SK-N-SH treated with all-trans-retinoic acid at 6 μM for 48 hours (cell line): ENCODE measurements around the gene EBF4.

Source experiments
- ATAC-seq: fragments of 200-7000 bp; cut with Tn5 transposase; 3 replicates; pipeline ENCODE4 v1.9.1; 2020; ENCODE audit warnings: mild to moderate bottlenecking, moderate library complexity
- ARNTL ChIP-seq: fragments of 450-650 bp; formaldehyde crosslinking; IDR thresholded peaks from 2 replicates; pipeline ENCODE4 v1.5.0; 2020; ENCODE audit warnings: low read depth, mild to moderate bottlenecking, moderate library complexity, borderline replicate concordance
- BACH2 ChIP-seq: fragments of 250-450 bp; sonication (Bioruptor Pico); IDR thresholded peaks from 2 replicates; pipeline ENCODE4 v1.9.0; 2021; ENCODE audit warnings: mild to moderate bottlenecking, borderline replicate concordance
- CREB5 ChIP-seq: fragments of 250-450 bp; sonication (Bioruptor Pico); IDR thresholded peaks from 2 replicates; pipeline ENCODE4 v1.5.1; 2020; ENCODE audit warnings: low read depth, mild to moderate bottlenecking, moderate library complexity
- CSDC2 ChIP-seq: fragments of 250-450 bp; sonication (Bioruptor Pico); IDR thresholded peaks from 2 replicates; pipeline ENCODE4 v1.5.0; 2020; ENCODE audit warnings: mild to moderate bottlenecking, moderate library complexity
- CSRNP3 ChIP-seq: fragments of 250-450 bp; sonication (Bioruptor Pico); IDR thresholded peaks from 2 replicates; pipeline ENCODE4 v1.5.1; 2021; ENCODE audit warnings: mild to moderate bottlenecking, moderate library complexity
- ESRRG ChIP-seq: fragments of 250-450 bp; sonication (Bioruptor Pico); IDR thresholded peaks from 2 replicates; pipeline ENCODE4 v1.6.1; 2021; ENCODE audit warnings: mild to moderate bottlenecking
- ISL1 ChIP-seq: fragments of 250-450 bp; sonication (Bioruptor Pico); IDR thresholded peaks from 2 replicates; pipeline ENCODE4 v2.1.2; 2022; ENCODE audit warnings: mild to moderate bottlenecking, moderate library complexity
- OSR1 ChIP-seq: fragments of 250-450 bp; sonication (Bioruptor Pico); IDR thresholded peaks from 2 replicates; pipeline ENCODE4 v1.8.0; 2022; ENCODE audit warnings: moderate library complexity, mild to moderate bottlenecking, inconsistent platforms
- PATZ1 ChIP-seq: fragments of 250-450 bp; sonication (Bioruptor Pico); IDR thresholded peaks from 2 replicates; pipeline ENCODE4 v1.8.0; 2020; ENCODE audit warnings: mild to moderate bottlenecking, moderate library complexity, borderline replicate concordance
- POU6F1 ChIP-seq: fragments of 250-450 bp; sonication (Bioruptor Pico); IDR thresholded peaks from 2 replicates; pipeline ENCODE4 v1.8.0; 2021; ENCODE audit warnings: low read depth, mild to moderate bottlenecking, moderate library complexity, borderline replicate concordance
- PPARA ChIP-seq: fragments of 250-450 bp; sonication (Bioruptor Pico); IDR thresholded peaks from 2 replicates; pipeline ENCODE4 v1.5.0; 2020; ENCODE audit warnings: mild to moderate bottlenecking, borderline replicate concordance
- RARB ChIP-seq: fragments of 250-450 bp; sonication (Bioruptor Pico); IDR thresholded peaks from 2 replicates; pipeline ENCODE4 v1.8.0; 2021; ENCODE audit warnings: mild to moderate bottlenecking, moderate library complexity
- SNAI2 ChIP-seq: fragments of 250-450 bp; sonication (Bioruptor Pico); IDR thresholded peaks from 2 replicates; pipeline ENCODE4 v1.5.0; 2020; ENCODE audit warnings: mild to moderate bottlenecking, moderate library complexity
- TCF4 ChIP-seq: fragments of 250-450 bp; sonication (Bioruptor Pico); IDR thresholded peaks from 2 replicates; pipeline ENCODE4 v1.8.0; 2021; ENCODE audit warnings: mild to moderate bottlenecking, moderate library complexity, borderline replicate concordance
- TOX ChIP-seq: fragments of 250-450 bp; sonication (Bioruptor Pico); IDR thresholded peaks from 2 replicates; pipeline ENCODE4 v1.8.0; 2021; ENCODE audit warnings: mild to moderate bottlenecking, moderate library complexity, borderline replicate concordance
- TSHZ2 ChIP-seq: fragments of 250-450 bp; sonication (Bioruptor Pico); IDR thresholded peaks from 2 replicates; pipeline ENCODE4 v1.5.0; 2020; ENCODE audit warnings: mild to moderate bottlenecking, moderate library complexity
- ZC3H10 ChIP-seq: fragments of 250-450 bp; sonication (Bioruptor Pico); IDR thresholded peaks from 2 replicates; pipeline ENCODE4 v1.5.1; 2021; ENCODE audit warnings: mild to moderate bottlenecking, moderate library complexity
- ZFP3 ChIP-seq: fragments of 250-450 bp; sonication (Bioruptor Pico); IDR thresholded peaks from 2 replicates; pipeline ENCODE4 v1.5.0; 2020; ENCODE audit warnings: mild to moderate bottlenecking, moderate library complexity
- ZFP30 ChIP-seq: fragments of 450-650 bp; formaldehyde crosslinking; IDR thresholded peaks from 2 replicates; pipeline ENCODE4 v1.5.0; 2022; ENCODE audit warnings: mild to moderate bottlenecking, moderate library complexity
- ZNF565 ChIP-seq: fragments of 450-650 bp; formaldehyde crosslinking; conservative IDR thresholded peaks from 2 replicates; pipeline ENCODE4 v1.5.0; 2020; ENCODE audit warnings: low read depth, mild to moderate bottlenecking, moderate library complexity
- ZNF70 ChIP-seq: fragments of 450-650 bp; formaldehyde crosslinking; IDR thresholded peaks from 2 replicates; pipeline ENCODE4 v1.5.0; 2020; ENCODE audit warnings: mild to moderate bottlenecking, moderate library complexity
- ZNF8 ChIP-seq: fragments of 450-650 bp; formaldehyde crosslinking; IDR thresholded peaks from 2 replicates; pipeline ENCODE4 v1.5.0; 2020; ENCODE audit warnings: mild to moderate bottlenecking, moderate library complexity

Gene EBF4

GRCh38 chr20:2778602-2779321 is 86.2 kb downstream of the EBF4 start:
- no peak for TF ChIP-seq ZNF8 (CRISPR knock-in tag)
- no peak for ATAC-seq

- ATAC-seq: no peak
- TF ChIP-seq ISL1 (CRISPR knock-in tag): no peak
- no peak for TF ChIP-seq TSHZ2 (CRISPR knock-in tag)
- no peak for TF ChIP-seq POU6F1 (CRISPR knock-in tag)
- no peak for TF ChIP-seq ESRRG (CRISPR knock-in tag)
- no peak for TF ChIP-seq PATZ1 (CRISPR knock-in tag)
- TF ChIP-seq CREB5: no peak
- TF ChIP-seq PPARA: no peak
- TF ChIP-seq BACH2 (CRISPR knock-in tag): no peak
- no peak for TF ChIP-seq ZFP30
- TF ChIP-seq ARNTL: no peak
- no peak for TF ChIP-seq TCF4
- no peak for TF ChIP-seq ZNF70
- TF ChIP-seq CSDC2 (CRISPR knock-in tag): no peak
- no peak for TF ChIP-seq SNAI2 (CRISPR knock-in tag)
- no peak for TF ChIP-seq ZFP3 (CRISPR knock-in tag)
- no peak for TF ChIP-seq CSRNP3 (CRISPR knock-in tag)
- no peak for TF ChIP-seq ZNF565 (CRISPR knock-in tag)
- TF ChIP-seq, all 23 proteins: peak for 0
These were observed 88.4 kb downstream of the EBF4 start for GRCh38 chr20:2780948-2781347.

- no peak for ATAC-seq
- no peak for TF ChIP-seq TSHZ2 (CRISPR knock-in tag)
- TF ChIP-seq CSRNP3 (CRISPR knock-in tag): no peak
- no peak for TF ChIP-seq RARB (CRISPR knock-in tag)
- TF ChIP-seq ESRRG (CRISPR knock-in tag): no peak
- no peak for TF ChIP-seq CSDC2 (CRISPR knock-in tag)
- TF ChIP-seq ARNTL: no peak
- TF ChIP-seq ZNF8 (CRISPR knock-in tag): no peak
- no peak for TF ChIP-seq TOX (CRISPR knock-in tag)
- TF ChIP-seq ZNF565 (CRISPR knock-in tag): no peak
- no peak for TF ChIP-seq ZC3H10
- no peak for TF ChIP-seq ZFP3 (CRISPR knock-in tag)
- TF ChIP-seq TCF4: no peak
- no peak for TF ChIP-seq OSR1 (CRISPR knock-in tag)
These were observed 91.5 kb downstream of the EBF4 start for GRCh38 chr20:2783908-2784566.
